ENCODE data around the gene VAPB. TPM values are rescaled to one million over a fixed set of nuclear protein-coding genes. Genes with fewer than 3 reads are reported as not detected.

The VAPB gene
- polyA plus RNA-seq, 10 donors: 45.6 to 65.1 (median 51.4) TPM

Other genes starting within 250 kb of the VAPB start
- not detected for gene ANKRD60, start 160.6 kb upstream of the VAPB start, polyA plus RNA-seq (ENCODE audit: insufficient read length in 10 of 10)
- gene RAB22A, start 79.5 kb upstream of the VAPB start, polyA plus RNA-seq (ENCODE audit: insufficient read length in 10 of 10): 10 to 100 TPM; 12.5 to 18.4 (median 15.2) TPM
- gene APCDD1L, start 126.2 kb downstream of the VAPB start, polyA plus RNA-seq (ENCODE audit: insufficient read length in 10 of 10): 10 to 100 TPM in 3 of 10 donors, 1 to 10 TPM in 7; 6.1 to 13.9 (median 8.7) TPM